RWPE2 (cell line): ENCODE results near the gene PEX7.
A peak's percentile ranks its signal among the peaks of the same experiment; 100 is the strongest.
"Not testable (repeated sequence)": the region's sequence is repeated elsewhere in the genome, so short reads cannot be mapped to it uniquely, and the experiment has no call there.

Experiments
- ATAC-seq: fragments of 200-7000 bp; cut with Tn5 transposase; 3 replicates; pipeline ENCODE4 v1.9.1; 2021; ENCODE audit warnings: low read depth
- DNase-seq: peaks from one replicate; pipeline ENCODE4 v3.0.0-alpha.2; 2020; ENCODE audit warnings: low spot score
- H3K27ac ChIP-seq: fragments of 450-650 bp; 2 replicates; pipeline ENCODE4 v1.5.1; 2017; ENCODE audit warnings: mild to moderate bottlenecking; ENCODE audit not compliant: poor library complexity, severe bottlenecking
- H3K27me3 ChIP-seq: fragments of 250-450 bp; sonication (Bioruptor Pico); 2 replicates; pipeline ENCODE4 v1.5.1; 2021; ENCODE audit warnings: mild to moderate bottlenecking, moderate library complexity; ENCODE audit not compliant: insufficient read depth, poor library complexity, severe bottlenecking
- H3K36me3 ChIP-seq: fragments of 250-450 bp; sonication (Bioruptor Pico); 2 replicates; pipeline ENCODE4 v1.5.1; 2020; ENCODE audit warnings: low read depth, mild to moderate bottlenecking, moderate library complexity
- H3K4me1 ChIP-seq: fragments of 250-450 bp; sonication (Bioruptor Pico); 2 replicates; pipeline ENCODE4 v1.5.1; 2021; ENCODE audit warnings: mild to moderate bottlenecking, moderate library complexity; ENCODE audit not compliant: insufficient read depth, poor library complexity, severe bottlenecking
- H3K4me3 ChIP-seq: fragments of 250-450 bp; sonication (Bioruptor Pico); 2 replicates; pipeline ENCODE4 v1.5.1; 2021; ENCODE audit warnings: mild to moderate bottlenecking, moderate library complexity; ENCODE audit not compliant: severe bottlenecking
- H3K9me3 ChIP-seq: fragments of 250-450 bp; sonication (Bioruptor Pico); 2 replicates; pipeline ENCODE4 v1.5.1; 2021; ENCODE audit warnings: mild to moderate bottlenecking, moderate library complexity; ENCODE audit not compliant: severe bottlenecking
- TF ChIP-seq, protein P1 (sequence below): fragments of 450-650 bp; IDR thresholded peaks from one replicate; pipeline ENCODE4 v1.5.1; 2017; ENCODE audit warnings: mild to moderate bottlenecking, moderate library complexity; ENCODE audit not compliant: poor library complexity, severe bottlenecking

Gene PEX7

DNA sequence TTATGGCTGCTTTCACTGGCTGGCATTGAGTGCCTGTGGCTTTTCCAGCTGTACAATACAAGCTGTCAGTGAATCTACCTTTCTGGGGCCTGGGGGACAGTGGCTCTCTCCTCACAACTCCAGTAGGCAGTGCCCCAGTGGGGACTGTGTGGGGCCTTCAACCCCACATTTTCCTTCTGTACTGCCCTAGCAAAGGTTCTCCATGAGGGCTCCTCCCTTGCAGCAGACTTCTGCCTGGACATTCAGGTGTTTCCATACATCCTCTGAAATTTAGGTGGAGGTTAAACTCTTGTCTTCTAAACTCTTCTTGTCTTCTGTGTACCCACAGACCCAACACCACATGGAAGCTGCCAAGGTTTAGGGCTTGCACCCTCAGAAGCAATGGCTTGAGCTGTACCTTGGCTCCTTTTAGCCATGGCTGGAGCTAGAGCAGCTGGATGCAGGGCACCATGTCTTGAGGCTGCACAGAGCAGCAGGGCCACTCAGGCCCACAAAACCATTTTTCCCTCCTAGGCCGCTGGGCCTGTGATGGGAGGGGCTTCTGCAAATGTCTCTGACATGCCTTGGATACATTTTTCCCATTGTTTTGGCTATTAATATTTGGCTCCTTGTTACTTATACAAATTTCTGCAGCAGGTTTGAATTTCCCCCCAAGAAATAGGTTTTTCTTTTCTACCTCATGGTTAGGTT is 9.6 kb downstream of the PEX7 start:
- H3K27me3 ChIP-seq: no peaks in the 10 kb centered on the region
- TF ChIP-seq, protein P1, sequence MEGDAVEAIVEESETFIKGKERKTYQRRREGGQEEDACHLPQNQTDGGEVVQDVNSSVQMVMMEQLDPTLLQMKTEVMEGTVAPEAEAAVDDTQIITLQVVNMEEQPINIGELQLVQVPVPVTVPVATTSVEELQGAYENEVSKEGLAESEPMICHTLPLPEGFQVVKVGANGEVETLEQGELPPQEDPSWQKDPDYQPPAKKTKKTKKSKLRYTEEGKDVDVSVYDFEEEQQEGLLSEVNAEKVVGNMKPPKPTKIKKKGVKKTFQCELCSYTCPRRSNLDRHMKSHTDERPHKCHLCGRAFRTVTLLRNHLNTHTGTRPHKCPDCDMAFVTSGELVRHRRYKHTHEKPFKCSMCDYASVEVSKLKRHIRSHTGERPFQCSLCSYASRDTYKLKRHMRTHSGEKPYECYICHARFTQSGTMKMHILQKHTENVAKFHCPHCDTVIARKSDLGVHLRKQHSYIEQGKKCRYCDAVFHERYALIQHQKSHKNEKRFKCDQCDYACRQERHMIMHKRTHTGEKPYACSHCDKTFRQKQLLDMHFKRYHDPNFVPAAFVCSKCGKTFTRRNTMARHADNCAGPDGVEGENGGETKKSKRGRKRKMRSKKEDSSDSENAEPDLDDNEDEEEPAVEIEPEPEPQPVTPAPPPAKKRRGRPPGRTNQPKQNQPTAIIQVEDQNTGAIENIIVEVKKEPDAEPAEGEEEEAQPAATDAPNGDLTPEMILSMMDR: no peak
- H3K27ac ChIP-seq: no peak overlapping the region
- no peak for ATAC-seq
- H3K36me3 ChIP-seq: peaks cover 69% of the 10 kb centered on the region
- H3K4me1 ChIP-seq: no peaks in the 10 kb centered on the region
- no peaks in the 10 kb centered on the region for H3K9me3 ChIP-seq
- DNase-seq: no peak
- no peak overlapping the region for H3K4me3 ChIP-seq

DNA sequence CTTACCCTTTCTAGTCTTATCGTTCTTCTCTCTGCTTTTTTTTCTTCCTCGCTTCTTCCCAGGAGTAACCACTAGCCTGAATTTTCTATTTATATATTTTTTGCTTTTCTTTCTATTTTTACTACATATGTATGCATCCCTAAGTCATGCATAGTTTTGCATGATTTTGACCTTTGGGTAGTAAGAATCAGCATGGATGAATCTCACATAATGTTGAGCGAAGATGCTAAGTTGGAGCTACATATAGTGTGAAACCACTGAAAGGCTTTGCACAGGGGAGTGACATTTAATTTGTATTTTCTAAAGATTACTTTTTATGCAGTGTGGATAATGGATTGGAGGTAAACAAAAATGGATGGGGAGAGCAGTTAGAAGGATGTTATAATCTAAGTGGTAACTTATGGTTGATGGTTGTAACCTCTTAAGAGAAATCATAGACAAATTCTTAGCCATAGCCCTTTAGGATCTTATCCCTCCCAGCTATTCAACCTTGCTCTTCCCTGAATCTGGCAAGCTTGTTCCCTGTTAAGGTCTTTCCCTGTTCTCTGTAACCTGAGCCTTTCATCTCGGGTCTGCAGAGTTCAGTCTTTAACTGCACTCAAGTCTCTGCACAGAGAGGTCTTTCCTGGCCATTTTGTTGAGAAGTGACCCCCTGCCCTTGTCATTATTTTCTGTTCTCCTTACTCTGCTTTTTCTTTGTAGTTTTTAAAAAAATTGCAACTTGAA is 18.0 kb downstream of the PEX7 start:
- H3K9me3 ChIP-seq: no peaks in the 10 kb centered on the region
- no peak overlapping the region for H3K27ac ChIP-seq
- no peaks in the 10 kb centered on the region for H3K4me1 ChIP-seq
- no peak for DNase-seq
- TF ChIP-seq, protein P1: no peak
- H3K27me3 ChIP-seq: no peaks in the 10 kb centered on the region
- no peak for ATAC-seq
- peaks cover 21% of the 10 kb centered on the region for H3K36me3 ChIP-seq
- H3K4me3 ChIP-seq: no peak overlapping the region

DNA sequence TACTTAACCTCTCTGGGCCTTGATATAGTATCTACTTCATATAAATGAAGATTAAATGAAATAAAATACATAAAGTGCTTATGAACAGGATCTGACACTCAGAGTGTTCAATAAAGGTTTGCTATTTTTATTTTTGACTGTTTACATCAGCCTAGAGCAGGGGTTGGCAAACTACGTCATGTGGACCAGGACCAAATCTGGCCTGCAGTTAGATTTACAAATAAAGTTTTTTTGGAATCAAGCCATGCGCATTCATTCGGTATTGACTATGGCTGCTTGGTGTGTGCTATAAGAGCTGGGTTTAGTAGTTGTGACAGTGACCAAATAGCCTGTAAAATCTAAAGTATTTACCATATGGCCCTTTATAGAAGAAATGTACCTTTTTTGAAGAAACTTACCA is 20.8 kb downstream of the PEX7 start:
- Histone ChIP-seq H3K27me3 (no peaks in the 10 kb centered on the region), H3K27ac (no peak overlapping the region), H3K9me3 (no peaks in the 10 kb centered on the region), H3K4me3 (no peak overlapping the region), H3K4me1 (no peaks in the 10 kb centered on the region), H3K36me3 (peaks cover 19% of the 10 kb centered on the region)
- ATAC-seq (no peak), DNase-seq (no peak)
- TF ChIP-seq, protein P1: no peak

DNA sequence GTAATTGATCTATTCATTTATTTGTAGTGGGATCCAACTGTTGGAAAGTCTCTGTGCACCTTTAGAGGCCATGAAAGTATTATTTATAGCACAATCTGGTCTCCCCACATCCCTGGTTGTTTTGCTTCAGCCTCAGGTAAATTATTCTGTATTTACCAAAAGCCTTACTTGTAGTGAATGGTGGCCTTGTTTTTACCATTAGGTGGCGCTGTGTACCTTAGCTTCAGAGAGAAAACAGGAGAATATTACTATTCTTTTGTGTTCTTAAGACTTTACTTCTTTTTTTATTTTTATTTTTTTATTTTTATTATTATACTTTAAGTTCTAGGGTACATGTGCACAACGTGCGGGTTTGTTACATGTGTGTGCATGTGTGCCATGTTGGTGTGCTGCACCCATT is 23.7 kb downstream of the PEX7 start:
- TF ChIP-seq, protein P1: peak; percentile 54
- Histone ChIP-seq H3K9me3 (no peaks in the 10 kb centered on the region), H3K36me3 (peaks cover 21% of the 10 kb centered on the region), H3K4me3 (no peak overlapping the region), H3K4me1 (no peaks in the 10 kb centered on the region), H3K27ac (no peak overlapping the region), H3K27me3 (no peaks in the 10 kb centered on the region)
- DNase-seq: no peak
- ATAC-seq: no peak

GRCh38 chr6:136846477-136846876 is 24.1 kb downstream of the PEX7 start:
- not testable (repeated sequence) for H3K9me3 ChIP-seq, H3K4me3 ChIP-seq, H3K4me1 ChIP-seq, H3K27me3 ChIP-seq, ATAC-seq, H3K27ac ChIP-seq, DNase-seq
- H3K36me3 ChIP-seq: peaks cover 19% of the 10 kb centered on the region

GRCh38 chr6:136849979-136850563 is 27.7 kb downstream of the PEX7 start:
- H3K4me3 ChIP-seq, ATAC-seq, H3K4me1 ChIP-seq, H3K27me3 ChIP-seq, H3K9me3 ChIP-seq, DNase-seq, H3K27ac ChIP-seq: not testable (repeated sequence)
- peaks cover 15% of the 10 kb centered on the region for H3K36me3 ChIP-seq
